Endothelial cell of umbilical vein (primary cell): ENCODE data around the gene RPL18A. TPM values are rescaled to one million over a fixed set of nuclear protein-coding genes. Genes with fewer than 3 reads are reported as not detected.
"Not testable (repeated sequence)": the region's sequence is repeated elsewhere in the genome, so short reads cannot be mapped to it uniquely, and the experiment has no call there.

ENCODE experiments used
- BruUV-seq: library from RNA; stranded (reverse); fragments of 400-500 nt; replicated peaks from 2 replicates; lab custom pipeline; 2021; lab: Mats Ljungman, UMichigan
- CTCF ChIA-PET: fragments of 300-600, 350-600 bp; sonication (Branson Sonifier 250); formaldehyde crosslinking; loops from one replicate; lab custom pipeline; 2021; ENCODE audit warnings: antibody characterized with exemption, inconsistent platforms; lab: Charles Lee
- POLR2A ChIA-PET: fragments of 300-600, 350-600 bp; sonication (Branson Sonifier 250); formaldehyde crosslinking; loops from one replicate; lab custom pipeline; 2021; ENCODE audit warnings: antibody characterized with exemption, inconsistent platforms; lab: Charles Lee
- DNase-seq: peaks from one replicate; pipeline ENCODE4 v3.0.0-alpha.2; 2011; ENCODE audit warnings: low read depth, low spot score
- FAIRE-seq: peaks from 2 replicates; lab custom pipeline; 2011; peaks lifted over from hg19 to GRCh38; lab: Jason Lieb, UNC
- H2AFZ ChIP-seq: 2 replicates; pipeline ENCODE4 v1.6.0; 2012; ENCODE audit warnings: low read depth, low read length, control low read depth, inconsistent platforms
- H3K27ac ChIP-seq: 2 replicates; pipeline ENCODE4 v1.5.1; 2011; ENCODE audit warnings: low read depth, mild to moderate bottlenecking, control low read depth, low read length, moderate library complexity; ENCODE audit not compliant: insufficient read depth
- H3K27me3 ChIP-seq, 2 experiments: 2 replicates each; pipeline versions ENCODE4 v1.6.0 to v1.6.1; 2011; ENCODE audit warnings: low read length in 2 of 2, mixed read lengths in 1 of 2; ENCODE audit not compliant: control insufficient read depth in 2 of 2, insufficient read depth in 2 of 2
- H3K36me3 ChIP-seq, 2 experiments: 2 replicates in 1 of 2; 3 replicates in 1 of 2; pipeline ENCODE4 v1.5.1; 2011; ENCODE audit warnings: low read length in 2 of 2, mild to moderate bottlenecking in 1 of 2, moderate library complexity in 1 of 2; ENCODE audit not compliant: control insufficient read depth in 2 of 2, insufficient read depth in 2 of 2; ENCODE audit errors: extremely low read depth in 1 of 2
- H3K4me1 ChIP-seq: 3 replicates; pipeline ENCODE4 v1.5.1; 2011; ENCODE audit warnings: mild to moderate bottlenecking, low read length; ENCODE audit not compliant: control insufficient read depth, insufficient read depth; ENCODE audit errors: extremely low read depth
- H3K4me2 ChIP-seq: 2 replicates; pipeline ENCODE4 v1.6.1; 2011; ENCODE audit warnings: low read length, control low read depth, mixed read lengths; ENCODE audit not compliant: insufficient read depth
- H3K4me3 ChIP-seq, 3 experiments: fragments of 200-600 bp in 1 of 3; sonication (generic), shearing (Covaris generic) in 1 of 3; replicated peaks in 1 of 3; 2 replicates each; pipeline ENCODE4 v1.5.1; 2011 to 2016; ENCODE audit warnings: control low read depth in 3 of 3, low read length in 3 of 3, mild to moderate bottlenecking in 2 of 3, inconsistent platforms in 1 of 3, low read depth in 1 of 3, moderate library complexity in 1 of 3; ENCODE audit not compliant: insufficient read depth in 1 of 3
- H3K79me2 ChIP-seq: 2 replicates; pipeline ENCODE4 v1.6.0; 2012; ENCODE audit warnings: low read length, inconsistent platforms; ENCODE audit not compliant: control insufficient read depth, insufficient read depth
- H3K9ac ChIP-seq: replicated peaks from 2 replicates; pipeline ENCODE3; 2011; ENCODE audit warnings: low read length, control low read depth; ENCODE audit not compliant: insufficient read depth; ENCODE audit errors: extremely low read depth
- H3K9me1 ChIP-seq: replicated peaks from 3 replicates; pipeline ENCODE4 v1.6.0; 2011; ENCODE audit warnings: mild to moderate bottlenecking, low read length; ENCODE audit not compliant: control insufficient read depth, insufficient read depth; ENCODE audit errors: extremely low read depth
- H3K9me3 ChIP-seq: replicated peaks from 2 replicates; pipeline ENCODE4 v1.5.1; 2012; ENCODE audit warnings: low read length, inconsistent platforms; ENCODE audit not compliant: control insufficient read depth, insufficient read depth
- H4K20me1 ChIP-seq: replicated peaks from 2 replicates; pipeline ENCODE3; 2011; ENCODE audit warnings: mild to moderate bottlenecking, low read length; ENCODE audit not compliant: control insufficient read depth, insufficient read depth; ENCODE audit errors: extremely low read depth
- EZH2 ChIP-seq: IDR thresholded peaks from 2 replicates; pipeline ENCODE4 v1.6.1; 2012; ENCODE audit warnings: borderline replicate concordance, low read depth, mild to moderate bottlenecking, moderate library complexity, low read length, inconsistent platforms; ENCODE audit not compliant: severe bottlenecking
- FOS ChIP-seq: IDR thresholded peaks from 2 replicates; pipeline ENCODE4 v1.6.1; 2011; ENCODE audit warnings: mild to moderate bottlenecking, low read length, moderate library complexity, borderline replicate concordance; ENCODE audit not compliant: insufficient read depth
- GATA2 ChIP-seq: IDR thresholded peaks from 2 replicates; pipeline ENCODE4 v1.7.0; 2011; ENCODE audit warnings: low read depth, mild to moderate bottlenecking, moderate library complexity, mixed read lengths, low read length; ENCODE audit not compliant: insufficient read length, insufficient read depth
- JUN ChIP-seq: IDR thresholded peaks from 2 replicates; pipeline ENCODE4 v1.6.1; 2011; ENCODE audit warnings: borderline replicate concordance, low read depth; ENCODE audit not compliant: insufficient read length, insufficient read depth
- MYC ChIP-seq: IDR thresholded peaks from one replicate; pipeline ENCODE4 v1.6.1; 2011; ENCODE audit warnings: mild to moderate bottlenecking, low read depth, low read length
- POLR2A ChIP-seq: IDR thresholded peaks from 2 replicates; pipeline ENCODE4 v1.6.1; 2012; ENCODE audit warnings: low read depth, mild to moderate bottlenecking, control low read depth, low read length
- POLR2AphosphoS5 ChIP-seq: IDR thresholded peaks from 2 replicates; pipeline ENCODE4 v1.6.1; 2012; ENCODE audit warnings: low read depth, mild to moderate bottlenecking, control low read depth, low read length, moderate library complexity; ENCODE audit not compliant: insufficient read depth
- dilution Hi-C: fragments of 300-500 bp; cut with MboI; formaldehyde crosslinking; loops from one replicate; pipeline ENCODE4 v1.15.0; 2019; ENCODE audit warnings: low sequenced_read_pairs; ENCODE audit not compliant: extremely low pct_ligation_motif_present
- intact Hi-C: fragments of 100-400 bp; cut with micrococcal nuclease; formaldehyde crosslinking; loops from one replicate; pipeline ENCODE4 v1.10.0; 2022
- polyA plus RNA-seq, 4 experiments: library from polyadenylated mRNA; depleted of rRNA in 3 of 4; stranded (reverse) in 3 of 4; unstranded in 1 of 4; fragments of >200 nt; gene quantifications; 2 replicates each; pipeline versions ENCODE4 v1.2.1 to v1.2.3, GENCODE V29; 2011 to 2012; ENCODE audit warnings: missing spikeins in 1 of 4
- total RNA-seq: library from RNA; stranded (reverse); gene quantifications from 2 replicates; pipeline ENCODE4 v1.2.3, GENCODE V29; 2021
- TF ChIP-seq, protein P1 (sequence below), 2 donors: IDR thresholded peaks; 1 replicate in 1 of 2; 2 replicates in 1 of 2; pipeline ENCODE4 v1.5.1; 2011; ENCODE audit warnings: low read length in 2 of 2, mild to moderate bottlenecking in 2 of 2, moderate library complexity in 2 of 2, control low read depth in 1 of 2, inconsistent platforms in 1 of 2, low read depth in 1 of 2; ENCODE audit not compliant: insufficient read depth in 1 of 2; ENCODE audit errors: extremely low read depth in 1 of 2
- TF ChIP-seq, protein P2 (sequence below): IDR thresholded peaks from 2 replicates; pipeline ENCODE4 v1.6.1; 2011; ENCODE audit not compliant: insufficient read depth, insufficient read length

The RPL18A gene
- total and polyA plus RNA-seq, 2 donors (not counting 3 experiments of a cell fraction or from before 2014, with no cell fraction given), result 1,970 to 2,869 TPM

DNA sequence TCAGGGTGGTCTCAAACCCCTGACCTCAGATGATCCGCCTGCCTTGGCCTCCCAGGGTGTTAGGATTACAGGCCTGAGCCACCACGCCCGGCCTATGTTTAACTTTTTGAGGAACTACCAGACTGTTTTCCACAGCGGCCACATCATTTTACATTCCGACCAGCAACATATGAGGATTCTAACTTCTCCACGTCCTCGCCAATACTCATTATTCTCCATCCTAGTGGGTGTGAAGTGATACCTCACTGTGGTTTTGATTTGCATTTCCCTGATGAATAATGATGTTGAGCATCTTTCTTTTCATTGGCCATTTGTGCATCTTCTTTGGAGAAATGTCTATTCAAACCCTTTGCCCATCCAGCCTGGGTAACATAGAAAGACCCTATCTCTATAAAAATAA is 26.8 kb downstream of the RPL18A start:
- no peak overlapping the region for H3K4me3 ChIP-seq
- H3K4me2 ChIP-seq, result no peak overlapping the region
- ChIA-PET POLR2A (no interaction called here), CTCF (interaction anchor here (0.7 kb wide), 1 partner anchor 1349 kb away, joined by 3 read pairs; no protein-coding TSS in a partner anchor)
- dilution Hi-C loops (no loop called here), intact Hi-C loops (no loop called here)
- no TSS peak for BruUV-seq
- no peak overlapping the region for H3K9ac ChIP-seq
- no peak overlapping the region for H3K27ac ChIP-seq
- H3K79me2 ChIP-seq, result no peaks in the 10 kb centered on the region
- H3K27me3 ChIP-seq, result no peaks in the 10 kb centered on the region
- no peaks in the 10 kb centered on the region for H3K36me3 ChIP-seq
- H4K20me1 ChIP-seq, result no peaks in the 10 kb centered on the region
- FAIRE-seq (no peak), DNase-seq (no peak)
- no peaks in the 10 kb centered on the region for H3K9me1 ChIP-seq
- no peaks in the 10 kb centered on the region for H3K4me1 ChIP-seq
- no peak for TF ChIP-seq POLR2A
- TF ChIP-seq POLR2AphosphoS5, result no peak
- no peak for TF ChIP-seq MYC
- TF ChIP-seq, protein P1, sequence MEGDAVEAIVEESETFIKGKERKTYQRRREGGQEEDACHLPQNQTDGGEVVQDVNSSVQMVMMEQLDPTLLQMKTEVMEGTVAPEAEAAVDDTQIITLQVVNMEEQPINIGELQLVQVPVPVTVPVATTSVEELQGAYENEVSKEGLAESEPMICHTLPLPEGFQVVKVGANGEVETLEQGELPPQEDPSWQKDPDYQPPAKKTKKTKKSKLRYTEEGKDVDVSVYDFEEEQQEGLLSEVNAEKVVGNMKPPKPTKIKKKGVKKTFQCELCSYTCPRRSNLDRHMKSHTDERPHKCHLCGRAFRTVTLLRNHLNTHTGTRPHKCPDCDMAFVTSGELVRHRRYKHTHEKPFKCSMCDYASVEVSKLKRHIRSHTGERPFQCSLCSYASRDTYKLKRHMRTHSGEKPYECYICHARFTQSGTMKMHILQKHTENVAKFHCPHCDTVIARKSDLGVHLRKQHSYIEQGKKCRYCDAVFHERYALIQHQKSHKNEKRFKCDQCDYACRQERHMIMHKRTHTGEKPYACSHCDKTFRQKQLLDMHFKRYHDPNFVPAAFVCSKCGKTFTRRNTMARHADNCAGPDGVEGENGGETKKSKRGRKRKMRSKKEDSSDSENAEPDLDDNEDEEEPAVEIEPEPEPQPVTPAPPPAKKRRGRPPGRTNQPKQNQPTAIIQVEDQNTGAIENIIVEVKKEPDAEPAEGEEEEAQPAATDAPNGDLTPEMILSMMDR (IDR thresholded peaks at IDR 0.05; ENCODE audit: extremely low read depth in 1 of 2, insufficient read depth in 1 of 2, low read depth in 1 of 2, low read length in 2 of 2), result no peak
- TF ChIP-seq, protein P2, sequence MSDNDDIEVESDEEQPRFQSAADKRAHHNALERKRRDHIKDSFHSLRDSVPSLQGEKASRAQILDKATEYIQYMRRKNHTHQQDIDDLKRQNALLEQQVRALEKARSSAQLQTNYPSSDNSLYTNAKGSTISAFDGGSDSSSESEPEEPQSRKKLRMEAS, result no peak
- TF ChIP-seq EZH2, result no peak
- TF ChIP-seq JUN, result no peak
- TF ChIP-seq GATA2, result no peak
- no peak for TF ChIP-seq FOS
- no peaks in the 10 kb centered on the region for H3K9me3 ChIP-seq
- H2AFZ ChIP-seq, result no peak overlapping the region

DNA sequence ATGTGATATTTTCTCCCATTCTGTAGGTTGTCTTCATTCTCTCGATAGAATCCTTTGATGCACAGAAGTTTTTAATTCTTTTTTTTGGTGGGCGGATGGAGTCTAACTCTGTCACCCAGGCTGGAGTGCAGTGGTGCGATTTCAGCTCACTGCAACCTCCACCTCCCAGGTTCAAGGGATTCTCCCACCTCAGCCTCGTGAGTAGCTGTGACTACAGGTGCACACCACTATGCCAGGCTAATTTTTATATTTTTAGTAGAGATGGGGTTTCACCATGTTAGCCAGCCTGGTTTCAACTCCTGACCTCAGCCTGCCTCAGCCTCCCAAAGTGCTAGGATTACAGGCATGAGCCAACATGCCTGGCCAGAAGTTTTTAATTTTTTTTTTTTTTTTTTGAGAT is 27.5 kb downstream of the RPL18A start:
- H3K9me1 ChIP-seq, H3K9ac ChIP-seq, DNase-seq, BruUV-seq, FAIRE-seq, H4K20me1 ChIP-seq, H3K4me3 ChIP-seq, H3K27ac ChIP-seq, H2AFZ ChIP-seq, H3K4me2 ChIP-seq, CTCF ChIA-PET, H3K9me3 ChIP-seq, POLR2A ChIA-PET, H3K36me3 ChIP-seq, H3K27me3 ChIP-seq, intact Hi-C loops, H3K79me2 ChIP-seq, H3K4me1 ChIP-seq, dilution Hi-C loops: not testable (repeated sequence)
